Measurements from ENCODE around the gene APBA2. TPM values are rescaled to one million over a fixed set of nuclear protein-coding genes. Genes with fewer than 3 reads are reported as not detected.

Gene APBA2
- polyA plus RNA-seq, 2 of the 4 experiments (the other 2 are of a cell fraction) = 11.4 to 12.6 TPM

DNA sequence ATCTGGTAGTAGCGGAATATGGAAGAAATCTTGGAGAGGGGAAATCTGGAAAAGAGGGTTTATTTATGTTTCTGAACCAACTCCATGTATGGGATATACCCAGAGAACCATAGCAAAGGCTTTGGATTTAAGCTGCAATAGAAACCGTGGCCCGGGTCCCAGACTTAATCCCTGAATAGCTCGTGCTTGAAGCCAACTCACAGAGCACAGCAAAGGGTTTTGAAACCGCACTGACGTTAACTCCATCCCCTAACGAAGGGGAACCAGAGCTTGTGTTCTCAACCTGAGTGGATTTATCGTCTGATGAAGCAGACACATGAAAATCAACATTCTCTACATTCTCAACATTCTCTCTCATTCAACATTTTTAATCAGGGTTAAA is 154.6 kb downstream of the APBA2 start:
- ATAC-seq (no peak), DNase-seq (ENCODE audit: low read depth in 1 of 2, low spot score in 1 of 2) (no peak), FAIRE-seq (no peak)
- no peak overlapping the region for H3K4me2 ChIP-seq
- no peak overlapping the region for H3K4me3 ChIP-seq
- CTCF ChIA-PET = no interaction called here
- no peaks in the 10 kb centered on the region for H3K9me3 ChIP-seq
- 85% methylated on average over 8 of the region's 8 CpGs for WGBS (ENCODE audit: missing lambda C conversion rate)
- no peaks in the 10 kb centered on the region for H3K4me1 ChIP-seq
- POLR2A ChIA-PET = no interaction called here
- H3K27ac ChIP-seq = no peak overlapping the region
- TF ChIP-seq CBX2 (IDR thresholded peaks at IDR 0.05; ENCODE audit: borderline replicate concordance, low read depth) = no peak
- no peak for TF ChIP-seq RFX5 (IDR thresholded peaks at IDR 0.05)
- TF ChIP-seq RAD21 (conservative IDR thresholded peaks at IDR 0.05 in 1 of 2, IDR thresholded peaks at IDR 0.05 in 1 of 2) = no peak
- TF ChIP-seq HMGXB4 (CRISPR knock-in tag; IDR thresholded peaks at IDR 0.05; ENCODE audit: borderline replicate concordance) = no peak
- TF ChIP-seq CBX8 (IDR thresholded peaks at IDR 0.05) = no peak
- TF ChIP-seq JUNB (IDR thresholded peaks at IDR 0.05) = no peak
- no peak for TF ChIP-seq EHF (CRISPR knock-in tag; IDR thresholded peaks at IDR 0.05)
- no peak for TF ChIP-seq HOXB5 (CRISPR knock-in tag; IDR thresholded peaks at IDR 0.05)
- TF ChIP-seq BHLHE40 (IDR thresholded peaks at IDR 0.05; ENCODE audit: low read depth, low read length) = no peak
- TF ChIP-seq, protein P1, sequence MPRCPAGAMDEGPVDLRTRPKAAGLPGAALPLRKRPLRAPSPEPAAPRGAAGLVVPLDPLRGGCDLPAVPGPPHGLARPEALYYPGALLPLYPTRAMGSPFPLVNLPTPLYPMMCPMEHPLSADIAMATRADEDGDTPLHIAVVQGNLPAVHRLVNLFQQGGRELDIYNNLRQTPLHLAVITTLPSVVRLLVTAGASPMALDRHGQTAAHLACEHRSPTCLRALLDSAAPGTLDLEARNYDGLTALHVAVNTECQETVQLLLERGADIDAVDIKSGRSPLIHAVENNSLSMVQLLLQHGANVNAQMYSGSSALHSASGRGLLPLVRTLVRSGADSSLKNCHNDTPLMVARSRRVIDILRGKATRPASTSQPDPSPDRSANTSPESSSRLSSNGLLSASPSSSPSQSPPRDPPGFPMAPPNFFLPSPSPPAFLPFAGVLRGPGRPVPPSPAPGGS (IDR thresholded peaks at IDR 0.05) = no peak
- TF ChIP-seq ELK1 (IDR thresholded peaks at IDR 0.05; ENCODE audit: low read depth, low read length) = no peak
- no peak for TF ChIP-seq FOXS1 (CRISPR knock-in tag; IDR thresholded peaks at IDR 0.05)
- no peak for TF ChIP-seq CTCF (IDR thresholded peaks at IDR 0.05)
- TF ChIP-seq RNF2 (IDR thresholded peaks at IDR 0.05; ENCODE audit: borderline replicate concordance, low read depth) = no peak
- no peak for TF ChIP-seq MAFK (IDR thresholded peaks at IDR 0.05; ENCODE audit: partially characterized antibody)
- TF ChIP-seq ESRRA (IDR thresholded peaks at IDR 0.05; ENCODE audit: borderline replicate concordance, low read length) = no peak
- TF ChIP-seq POLR2A (IDR thresholded peaks at IDR 0.05; ENCODE audit: low read length) = no peak
- TF ChIP-seq SMC3 (IDR thresholded peaks at IDR 0.05) = no peak
- TF ChIP-seq CHD2 (IDR thresholded peaks at IDR 0.05; ENCODE audit: low read length, partially characterized antibody) = no peak

DNA sequence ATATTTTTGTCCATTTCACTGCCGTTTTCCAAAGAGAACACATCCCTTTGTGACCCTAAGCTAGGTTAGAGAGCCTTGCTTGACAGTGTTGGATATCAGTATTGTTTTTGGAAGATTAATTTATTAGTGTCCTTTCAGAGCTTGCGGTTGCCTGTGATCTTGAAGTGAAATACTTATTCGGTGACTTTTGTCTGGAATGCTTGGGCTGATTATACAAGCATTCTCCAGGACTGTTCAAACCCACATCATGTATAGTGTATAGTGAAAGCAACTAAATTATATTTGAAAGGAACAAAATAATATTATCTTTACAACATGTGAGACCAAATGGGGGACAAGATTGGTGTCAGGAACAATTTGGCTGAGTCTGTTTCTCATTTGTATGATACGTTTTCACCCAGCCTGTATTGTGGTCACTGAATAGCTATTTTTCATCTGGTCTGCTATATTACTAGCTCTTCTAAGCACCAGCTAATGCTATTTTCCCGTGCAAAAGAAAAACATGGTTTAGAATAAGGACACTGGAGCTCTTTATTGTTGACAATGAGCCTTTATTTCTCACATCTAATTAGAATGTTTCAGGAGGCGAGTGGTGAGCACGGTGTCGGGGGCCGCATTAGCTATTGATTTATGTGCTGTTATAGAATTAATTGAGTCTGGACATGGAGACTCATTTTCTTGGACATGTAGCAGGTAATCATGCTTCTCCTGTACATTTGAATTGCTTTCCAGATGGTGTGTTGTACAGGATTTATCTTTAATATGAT is 158.1 kb downstream of the APBA2 start:
- Histone ChIP-seq H3K4me2 (no peak overlapping the region), H3K9me3 (no peaks in the 10 kb centered on the region), H3K4me3 (no peak overlapping the region), H3K27ac (no peak overlapping the region), H3K4me1 (no peaks in the 10 kb centered on the region)
- 88% methylated on average over 9 of the region's 9 CpGs for WGBS (ENCODE audit: missing lambda C conversion rate)
- no peak for FAIRE-seq
- no peak for DNase-seq (ENCODE audit: low read depth in 1 of 2, low spot score in 1 of 2)
- CTCF ChIA-PET = no interaction called here
- ATAC-seq = no peak
- POLR2A ChIA-PET = no interaction called here
- no peak for TF ChIP-seq RARB (CRISPR knock-in tag; IDR thresholded peaks at IDR 0.05)
- TF ChIP-seq NPAS2 (CRISPR knock-in tag; IDR thresholded peaks at IDR 0.05; ENCODE audit: borderline replicate concordance) = no peak
- TF ChIP-seq HOXA7 (CRISPR knock-in tag; IDR thresholded peaks at IDR 0.05) = no peak
- no peak for TF ChIP-seq MYC (IDR thresholded peaks at IDR 0.05; ENCODE audit: borderline replicate concordance, low read length)
- TF ChIP-seq RAD21 (conservative IDR thresholded peaks at IDR 0.05 in 1 of 2, IDR thresholded peaks at IDR 0.05 in 1 of 2) = no peak
- no peak for TF ChIP-seq POLR2A (IDR thresholded peaks at IDR 0.05; ENCODE audit: low read length)
- no peak for TF ChIP-seq ZFP36 (IDR thresholded peaks at IDR 0.05; ENCODE audit: borderline replicate concordance, partially characterized antibody)
- TF ChIP-seq CHD2 (IDR thresholded peaks at IDR 0.05; ENCODE audit: low read length, partially characterized antibody) = no peak
- no peak for TF ChIP-seq REST (IDR thresholded peaks at IDR 0.05)
- no peak for TF ChIP-seq PBX3 (IDR thresholded peaks at IDR 0.05)
- no peak for TF ChIP-seq RNF2 (IDR thresholded peaks at IDR 0.05; ENCODE audit: borderline replicate concordance, low read depth)
